AG04450 (cell line): ENCODE data around the gene DLG3. TPM values are rescaled to one million over a fixed set of nuclear protein-coding genes. Genes with fewer than 3 reads are reported as not detected.

Experiments used
- CTCF ChIA-PET: fragments of 300-600, 350-600 bp; formaldehyde crosslinking; extraction: SDS; loops from one replicate; lab custom pipeline; 2022; ENCODE audit warnings: antibody characterized with exemption, inconsistent platforms; lab: Charles Lee
- POLR2A ChIA-PET: fragments of 350-600 bp; formaldehyde crosslinking; extraction: SDS; loops from one replicate; lab custom pipeline; 2021; ENCODE audit warnings: antibody characterized with exemption, inconsistent platforms; lab: Yijun Ruan, JAX
- DNase-seq: peaks from one replicate; pipeline ENCODE4 v3.0.0-alpha.2; 2011; ENCODE audit warnings: low read depth, low spot score
- H3K27ac ChIP-seq: one replicate; pipeline ENCODE4 v1.5.1; 2012; ENCODE audit warnings: low read depth, low read length, control low read depth
- H3K27me3 ChIP-seq: one replicate; pipeline ENCODE4 v1.6.0; 2012; ENCODE audit warnings: low read length; ENCODE audit not compliant: control insufficient read depth, insufficient read depth
- H3K4me3 ChIP-seq: 2 replicates; pipeline ENCODE4 v1.5.1; 2011; ENCODE audit warnings: mild to moderate bottlenecking, low read depth, low read length, control low read depth
- H3K9me3 ChIP-seq: 2 replicates; pipeline ENCODE4 v1.5.1; 2012; ENCODE audit warnings: low read length; ENCODE audit not compliant: control insufficient read depth, insufficient read depth
- CTCF ChIP-seq: IDR thresholded peaks from 2 replicates; pipeline ENCODE4 v1.5.1; 2011; ENCODE audit warnings: low read depth, low read length, control low read depth, inconsistent platforms
- polyA plus RNA-seq: library from polyadenylated mRNA; depleted of rRNA; stranded (reverse); fragments of >200 nt; gene quantifications from 2 replicates; pipeline ENCODE4 v1.2.3, GENCODE V29; 2011

DLG3 gene
- polyA plus RNA-seq, 1 experiment: 29.2 TPM

- Histone ChIP-seq H3K4me3 (no peak overlapping the region), H3K27me3 (no peaks in the 10 kb centered on the region), H3K9me3 (no peaks in the 10 kb centered on the region), H3K27ac (no peak overlapping the region)
- ChIA-PET POLR2A (no interaction called here), CTCF (interaction anchor here (1.4 kb wide), 1 partner anchor 138 kb away, joined by 3 read pairs; no protein-coding TSS in a partner anchor)
- no peak for TF ChIP-seq CTCF
- no peak for DNase-seq
Measured at GRCh38 chrX:70527053-70527452, 82.4 kb downstream of the DLG3 start.

GRCh38 chrX:70527610-70528345 is 83.1 kb downstream of the DLG3 start:
- CTCF ChIA-PET: interaction anchor here (1.4 kb wide), 1 partner anchor 137 kb away, joined by 3 read pairs; no protein-coding TSS in a partner anchor
- POLR2A ChIA-PET: no interaction called here

GRCh38 chrX:70535198-70535597 is 90.6 kb downstream of the DLG3 start:
- H3K27me3 ChIP-seq: no peaks in the 10 kb centered on the region
- no peaks in the 10 kb centered on the region for H3K9me3 ChIP-seq
- ChIA-PET CTCF (no interaction called here), POLR2A (no interaction called here)
- H3K27ac ChIP-seq: no peak overlapping the region
- DNase-seq: no peak
- no peak for TF ChIP-seq CTCF
- H3K4me3 ChIP-seq: no peak overlapping the region

More at GRCh38 chrX:70527610-70528345, 83.1 kb downstream of the DLG3 start:
- no peaks in the 10 kb centered on the region for H3K27me3 ChIP-seq
- H3K9me3 ChIP-seq: no peaks in the 10 kb centered on the region
- no peak overlapping the region for H3K27ac ChIP-seq
- no peak overlapping the region for H3K4me3 ChIP-seq
- no peak for DNase-seq
- TF ChIP-seq CTCF: no peak

GRCh38 chrX:70549429-70549828 is 104.8 kb downstream of the DLG3 start:
- Histone ChIP-seq H3K9me3 (no peaks in the 10 kb centered on the region), H3K27me3 (no peaks in the 10 kb centered on the region), H3K27ac (no peak overlapping the region), H3K4me3 (no peak overlapping the region)
- ChIA-PET CTCF (no interaction called here), POLR2A (no interaction called here)
- no peak for DNase-seq
- TF ChIP-seq CTCF: no peak

- ChIA-PET POLR2A (no interaction called here), CTCF (interaction anchor here (1.0 kb wide), 1 partner anchor 113 kb away, joined by 3 read pairs; no protein-coding TSS in a partner anchor)
- Histone ChIP-seq H3K9me3 (no peaks in the 10 kb centered on the region), H3K27me3 (no peaks in the 10 kb centered on the region), H3K27ac (no peak overlapping the region), H3K4me3 (no peak overlapping the region)
- DNase-seq: no peak
- no peak for TF ChIP-seq CTCF
Measured at GRCh38 chrX:70552130-70552704, 107.6 kb downstream of the DLG3 start.
